Endothelial cell of umbilical vein (primary cell): ENCODE data around the gene A1CF.

ENCODE experiments used
- CTCF ChIP-seq, 2 donors: IDR thresholded peaks; 1 replicate in 1 of 2; 2 replicates in 1 of 2; pipeline ENCODE4 v1.5.1; 2011; ENCODE audit warnings: low read length in 2 of 2, mild to moderate bottlenecking in 2 of 2, moderate library complexity in 2 of 2, control low read depth in 1 of 2, inconsistent platforms in 1 of 2, low read depth in 1 of 2; ENCODE audit not compliant: insufficient read depth in 1 of 2; ENCODE audit errors: extremely low read depth in 1 of 2
- GATA2 ChIP-seq: IDR thresholded peaks from 2 replicates; pipeline ENCODE4 v1.7.0; 2011; ENCODE audit warnings: low read depth, mild to moderate bottlenecking, moderate library complexity, mixed read lengths, low read length; ENCODE audit not compliant: insufficient read length, insufficient read depth

DNA sequence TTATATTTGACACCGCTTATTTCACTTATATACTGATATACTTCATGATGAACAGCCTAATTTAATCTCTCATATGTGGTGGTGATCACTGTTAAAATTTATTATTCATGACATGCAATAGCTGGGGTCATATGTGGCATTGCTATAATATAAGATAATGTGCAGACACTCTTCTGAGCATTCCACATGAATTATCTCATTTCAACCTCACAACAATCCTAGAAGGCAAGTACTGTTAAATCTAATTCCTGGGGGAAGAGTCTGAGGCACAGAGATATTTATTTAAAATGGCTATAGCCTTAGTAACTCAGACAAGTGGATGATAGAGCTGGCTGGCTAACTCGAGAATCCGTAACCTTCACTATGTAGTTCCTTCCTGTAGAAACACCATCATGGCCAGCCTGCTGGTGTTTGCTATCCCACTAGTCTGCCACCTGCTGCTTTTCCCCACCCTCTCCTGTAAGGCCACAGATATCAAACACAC lies 46.6 kb upstream of the A1CF start:
- no peak for TF ChIP-seq GATA2
- TF ChIP-seq CTCF (IDR thresholded peaks at IDR 0.05; ENCODE audit: extremely low read depth in 1 of 2, insufficient read depth in 1 of 2, low read depth in 1 of 2, low read length in 2 of 2): no peak
